GM12801 (cell line): Measurements from ENCODE around the gene PPP1R3A.

ENCODE experiments used
- CTCF ChIP-seq: IDR thresholded peaks from one replicate; pipeline ENCODE4 v1.5.1; 2011; ENCODE audit warnings: control low read depth; ENCODE audit not compliant: insufficient read length; ENCODE audit errors: extremely low read depth

The PPP1R3A gene

DNA sequence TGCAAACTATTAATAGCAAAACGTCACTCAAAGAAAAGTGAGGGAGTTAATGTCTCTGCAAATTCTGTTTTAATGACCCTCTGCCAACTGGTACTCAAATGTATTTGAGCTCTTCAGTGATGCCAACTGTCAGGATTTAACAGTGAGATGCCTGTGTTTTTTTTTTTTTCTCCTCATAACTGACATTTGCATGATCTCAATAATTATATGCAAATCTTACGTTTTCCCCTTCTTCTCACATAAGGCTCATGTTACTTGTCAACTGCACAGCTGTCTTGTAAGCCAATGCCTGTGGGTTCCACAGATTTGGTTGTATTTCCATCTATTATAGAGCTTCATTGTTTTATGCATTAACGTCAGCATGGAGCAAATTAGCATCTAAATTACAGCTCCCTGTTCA lies 38.2 kb downstream of the PPP1R3A start:
- TF ChIP-seq CTCF, result no peak

GRCh38 chr7:113878394-113878992 lies 40.3 kb downstream of the PPP1R3A start:
- no peak for TF ChIP-seq CTCF

GRCh38 chr7:113875224-113875623 lies 43.6 kb downstream of the PPP1R3A start:
- no peak for TF ChIP-seq CTCF

GRCh38 chr7:113873554-113874151 lies 45.2 kb downstream of the PPP1R3A start:
- TF ChIP-seq CTCF, result no peak

DNA sequence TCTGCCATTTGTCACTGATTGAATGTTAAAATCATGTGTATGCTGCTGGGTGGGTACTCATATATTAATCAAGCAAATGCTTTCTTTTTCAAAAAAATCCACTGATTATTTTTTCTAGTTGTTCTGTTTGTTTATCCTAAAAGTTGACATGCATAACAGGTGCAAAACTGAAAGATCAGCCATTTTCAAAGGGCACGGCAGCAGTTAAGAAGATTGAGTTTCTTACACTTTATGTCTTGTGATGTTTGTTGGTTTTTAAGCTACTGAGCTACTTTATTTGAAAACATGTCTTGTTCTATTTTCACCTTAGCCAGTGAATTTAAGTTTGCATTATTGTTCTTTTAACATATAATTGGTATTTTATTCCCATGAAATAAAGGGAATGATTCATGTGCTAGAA lies 45.8 kb downstream of the PPP1R3A start:
- TF ChIP-seq CTCF, result no peak

GRCh38 chr7:113867325-113867724 lies 51.5 kb downstream of the PPP1R3A start:
- no peak for TF ChIP-seq CTCF

GRCh38 chr7:113856010-113856409 lies 62.8 kb downstream of the PPP1R3A start:
- TF ChIP-seq CTCF, result no peak
